ENCODE results near the gene DOCK10. TPM values are rescaled to one million over a fixed set of nuclear protein-coding genes. Genes with fewer than 3 reads are reported as not detected.

DOCK10 gene
- total and polyA plus RNA-seq, 10 of the 15 experiments (the other 5 are each of a cell fraction or from before 2014, with no cell fraction given): 16.9 to 120 (median 85.5) TPM

DNA sequence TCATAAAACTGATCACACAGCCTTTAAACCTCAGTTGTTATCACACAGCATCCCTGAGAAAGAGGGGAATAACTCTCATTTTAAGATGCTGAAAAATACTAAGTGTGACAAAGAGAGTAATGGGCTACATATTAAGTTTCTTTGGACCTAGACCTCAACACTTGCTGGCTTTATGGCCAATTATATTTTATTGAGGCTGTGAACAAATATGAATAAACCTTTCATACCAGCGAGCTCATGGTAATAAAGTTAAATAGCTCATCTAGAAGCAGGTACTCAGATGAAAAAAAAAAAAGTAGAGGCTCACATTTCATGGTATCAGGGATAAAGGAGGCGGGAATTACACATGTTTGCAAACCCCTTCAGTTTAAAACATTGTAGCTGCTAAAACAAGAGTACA is 75.7 kb downstream of the DOCK10 start:
- CTCF ChIA-PET: no interaction called here
- SMC1A ChIA-PET (ENCODE audit: uncharacterized antibody, unreplicated experiment): no interaction called here

GRCh38 chr2:224959556-224959955 is 82.7 kb downstream of the DOCK10 start:
- peaks cover 38% of the 10 kb centered on the region for H3K79me2 ChIP-seq (ENCODE audit: control insufficient read depth, insufficient read depth, low read length)
- no TSS peak for BruUV-seq (replicated peaks)
- 96% methylated on average over 3 of the region's 3 CpGs for WGBS (ENCODE audit: insufficient coverage, insufficient replicate concordance, low lambda C conversion rate, missing lambda C conversion rate)
- TF ChIP-seq PML (IDR thresholded peaks at IDR 0.05; ENCODE audit: low read length): no peak
- no peak for TF ChIP-seq NBN (IDR thresholded peaks at IDR 0.05)
- no peak for TF ChIP-seq SREBF2 (IDR thresholded peaks at IDR 0.05; ENCODE audit: low read length)
- no peak for TF ChIP-seq RCOR1 (conservative IDR thresholded peaks at IDR 0.05; ENCODE audit: low read depth, low read length)
- no peak for TF ChIP-seq DPF2 (IDR thresholded peaks at IDR 0.05)
- TF ChIP-seq E4F1 (IDR thresholded peaks at IDR 0.05; ENCODE audit: borderline replicate concordance, partially characterized antibody): no peak
- TF ChIP-seq RFX5 (IDR thresholded peaks at IDR 0.05; ENCODE audit: low read depth, low read length): no peak
- no peak for TF ChIP-seq CEBPB (IDR thresholded peaks at IDR 0.05; ENCODE audit: borderline replicate concordance in 1 of 2, low read depth in 2 of 2, low read length in 2 of 2)
- TF ChIP-seq ZNF24 (IDR thresholded peaks at IDR 0.05): no peak
- no peak for TF ChIP-seq EED (IDR thresholded peaks at IDR 0.05; ENCODE audit: low read depth)
- TF ChIP-seq HCFC1 (IDR thresholded peaks at IDR 0.05; ENCODE audit: low read length): no peak
- no peak for TF ChIP-seq TCF3 (IDR thresholded peaks at IDR 0.05; ENCODE audit: borderline replicate concordance, insufficient read depth, low read depth, low read length)
- no peak for TF ChIP-seq PAX8 (IDR thresholded peaks at IDR 0.05)
- TF ChIP-seq IRF4 (IDR thresholded peaks at IDR 0.05; ENCODE audit: low read depth, low read length): no peak
- no peak for TF ChIP-seq NR2F1 (conservative IDR thresholded peaks at IDR 0.05)

More for the DNA sequence above, 75.7 kb downstream of the DOCK10 start:
- ChIA-PET RAD21 (ENCODE audit: unreplicated experiment) (no interaction called here), POLR2A (no interaction called here)
- FAIRE-seq: no peak
- no peak overlapping the region for H3K4me3 ChIP-seq
- no peak overlapping the region for H3K27ac ChIP-seq (ENCODE audit: control insufficient read depth, insufficient read depth)
- H3K36me3 ChIP-seq (ENCODE audit: control insufficient read depth in 2 of 2, insufficient read depth in 2 of 2, low read length in 1 of 2): no peaks in the 10 kb centered on the region; a peak in 1 of 4 replicates
- no peak for TF ChIP-seq ZSCAN29 (IDR thresholded peaks at IDR 0.05)
- TF ChIP-seq RBBP5 (conservative IDR thresholded peaks at IDR 0.05): no peak
- no peak for TF ChIP-seq ETV6 (conservative IDR thresholded peaks at IDR 0.05 in 1 of 2, IDR thresholded peaks at IDR 0.05 in 1 of 2; ENCODE audit: borderline replicate concordance in 1 of 2, low read depth in 1 of 2)
- TF ChIP-seq BMI1 (IDR thresholded peaks at IDR 0.05; ENCODE audit: borderline replicate concordance): no peak
- no peak for TF ChIP-seq NFIC (IDR thresholded peaks at IDR 0.05; ENCODE audit: low read depth, low read length)
- no peak for TF ChIP-seq KLF5 (IDR thresholded peaks at IDR 0.05; ENCODE audit: partially characterized antibody)
- no peak for TF ChIP-seq RFX5 (IDR thresholded peaks at IDR 0.05; ENCODE audit: low read depth, low read length)
- no peak for TF ChIP-seq ZNF217 (IDR thresholded peaks at IDR 0.05)
- no peak for TF ChIP-seq SREBF2 (IDR thresholded peaks at IDR 0.05; ENCODE audit: low read length)
- TF ChIP-seq RELA (IDR thresholded peaks at IDR 0.05; ENCODE audit: borderline replicate concordance, partially characterized antibody): no peak
- TF ChIP-seq RB1 (IDR thresholded peaks at IDR 0.05; ENCODE audit: borderline replicate concordance): no peak
- no peak for TF ChIP-seq CEBPB (IDR thresholded peaks at IDR 0.05; ENCODE audit: borderline replicate concordance in 1 of 2, low read depth in 2 of 2, low read length in 2 of 2)
- H4K20me1 ChIP-seq (ENCODE audit: control insufficient read depth, insufficient read depth): no peaks in the 10 kb centered on the region
- ATAC-seq: no peak
- WGBS (ENCODE audit: insufficient coverage, insufficient replicate concordance, low lambda C conversion rate, missing lambda C conversion rate): 100% methylated on average over 2 of the region's 2 CpGs
- H3K27me3 ChIP-seq (replicated peaks in 1 of 2; ENCODE audit: control insufficient read depth in 2 of 2, insufficient read depth in 2 of 2, low read length in 1 of 2): no peaks in the 10 kb centered on the region
- no TSS peak for BruUV-seq (replicated peaks)
- peaks cover 18% of the 10 kb centered on the region for H3K4me1 ChIP-seq (ENCODE audit: control insufficient read depth, insufficient read depth, low read length)
- peaks cover 12% of the 10 kb centered on the region for H3K79me2 ChIP-seq (ENCODE audit: control insufficient read depth, insufficient read depth, low read length)
- no peak overlapping the region for H3K9ac ChIP-seq (ENCODE audit: control insufficient read depth, insufficient read depth, low read length)
- H3K9me3 ChIP-seq (replicated peaks; ENCODE audit: control insufficient read depth, insufficient read depth, low read length): no peaks in the 10 kb centered on the region
- H2AFZ ChIP-seq (ENCODE audit: control insufficient read depth, low read depth, low read length): no peak overlapping the region
- intact Hi-C loops (cut with micrococcal nuclease; ENCODE audit: unreplicated experiment): no loop called here
- H3K4me2 ChIP-seq (ENCODE audit: control insufficient read depth, insufficient read depth): no peak overlapping the region
- in situ Hi-C loops (cut with MboI): no loop called here
- DNase-seq (ENCODE audit: low read depth, low spot score): no peak

More at GRCh38 chr2:224959556-224959955, 82.7 kb downstream of the DOCK10 start:
- Histone ChIP-seq H4K20me1 (ENCODE audit: control insufficient read depth, insufficient read depth) (no peaks in the 10 kb centered on the region), H3K27ac (ENCODE audit: control insufficient read depth, insufficient read depth) (no peak overlapping the region), H3K9me3 (replicated peaks; ENCODE audit: control insufficient read depth, insufficient read depth, low read length) (no peaks in the 10 kb centered on the region), H3K4me1 (ENCODE audit: control insufficient read depth, insufficient read depth, low read length) (peaks cover 43% of the 10 kb centered on the region), H3K4me2 (ENCODE audit: control insufficient read depth, insufficient read depth) (no peak overlapping the region), H3K9ac (ENCODE audit: control insufficient read depth, insufficient read depth, low read length) (no peak overlapping the region), H3K36me3 (ENCODE audit: control insufficient read depth in 2 of 2, insufficient read depth in 2 of 2, low read length in 1 of 2) (no peaks in the 10 kb centered on the region), H2AFZ (ENCODE audit: control insufficient read depth, low read depth, low read length) (no peak overlapping the region), H3K4me3 (no peak overlapping the region), H3K27me3 (replicated peaks in 1 of 2; ENCODE audit: control insufficient read depth in 2 of 2, insufficient read depth in 2 of 2, low read length in 1 of 2) (no peaks in the 10 kb centered on the region)
- no peak for DNase-seq (ENCODE audit: low read depth, low spot score)
- RAD21 ChIA-PET (ENCODE audit: unreplicated experiment): interaction anchor here (1.1 to 1.5 kb wide), 2 partner anchors 11 to 43 kb away, joined by 3 to 4 read pairs; no protein-coding TSS in a partner anchor
- no peak for ATAC-seq
- intact Hi-C loops (cut with micrococcal nuclease; ENCODE audit: unreplicated experiment) (loop anchor here (2.0 kb wide), 1 partner anchor 13 kb away; no protein-coding TSS in a partner anchor), in situ Hi-C loops (cut with MboI) (no loop called here)
- no peak for FAIRE-seq
- CTCF ChIA-PET: interaction anchor here (1.1 to 1.2 kb wide), 4 partner anchors 9 to 49 kb away, joined by 3 to 5 read pairs (median 4); no protein-coding TSS in a partner anchor
- SMC1A ChIA-PET (ENCODE audit: uncharacterized antibody, unreplicated experiment): interaction anchor here (0.6 to 2.0 kb wide), 11 partner anchors 9 to 69 kb away, joined by 3 to 10 read pairs (median 4); no protein-coding TSS in a partner anchor
- POLR2A ChIA-PET: interaction anchor here (0.7 to 1.6 kb wide), 3 partner anchors 9 to 1904 kb away, joined by 3 to 5 read pairs (median 4); no protein-coding TSS in a partner anchor
